IMR-90 (cell line): ENCODE results near the gene HMGCS2. TPM values are rescaled to one million over a fixed set of nuclear protein-coding genes. Genes with fewer than 3 reads are reported as not detected.
A peak's percentile ranks its signal among the peaks of the same experiment; 100 is the strongest.

Experiments
- ATAC-seq: fragments of 200-7000 bp; cut with Tn5 transposase; 2 replicates; pipeline ENCODE4 v1.9.1; 2020; ENCODE audit warnings: low read depth, mild to moderate bottlenecking, moderate library complexity
- BruUV-seq: library from RNA; stranded (reverse); fragments of 400-500 nt; replicated peaks from 2 replicates; lab custom pipeline; 2021; lab: Mats Ljungman, UMichigan
- CTCF ChIA-PET: fragments of 300-600 bp; formaldehyde crosslinking; extraction: SDS; loops from one replicate; lab custom pipeline; 2021; ENCODE audit warnings: antibody characterized with exemption; lab: Yijun Ruan, JAX
- POLR2A ChIA-PET: fragments of 300-600 bp; sonication (Branson Sonifier 250); formaldehyde crosslinking; loops from one replicate; lab custom pipeline; 2022; ENCODE audit warnings: antibody characterized with exemption; ENCODE audit not compliant: unreplicated experiment; lab: Charles Lee
- DNase-seq: peaks from one replicate; pipeline ENCODE4 v3.0.0; 2013
- H2AFZ ChIP-seq: replicated peaks from 2 replicates; pipeline ENCODE3; 2013; ENCODE audit warnings: low read length, mild to moderate bottlenecking; ENCODE audit not compliant: poor library complexity
- H2AK5ac ChIP-seq: 2 replicates; pipeline ENCODE4 v1.6.1; 2013; ENCODE audit warnings: low read depth, low read length, inconsistent platforms
- H2AK9ac ChIP-seq: replicated peaks from 2 replicates; pipeline ENCODE3; 2013; ENCODE audit warnings: mild to moderate bottlenecking, low read depth, low read length, moderate library complexity; ENCODE audit not compliant: poor library complexity
- H2BK120ac ChIP-seq: 2 replicates; pipeline ENCODE4 v1.6.1; 2013; ENCODE audit warnings: low read depth, low read length, inconsistent platforms
- H2BK15ac ChIP-seq: 3 replicates; pipeline ENCODE4 v1.6.1; 2013; ENCODE audit warnings: low read depth, low read length, inconsistent platforms
- H2BK20ac ChIP-seq: 2 replicates; pipeline ENCODE4 v1.6.1; 2013; ENCODE audit warnings: low read depth, mild to moderate bottlenecking, inconsistent platforms, low read length, moderate library complexity
- H2BK5ac ChIP-seq: 2 replicates; pipeline ENCODE4 v1.6.1; 2013; ENCODE audit warnings: mild to moderate bottlenecking, low read depth, low read length, inconsistent platforms; ENCODE audit not compliant: poor library complexity, severe bottlenecking
- H3K14ac ChIP-seq: replicated peaks from 2 replicates; pipeline ENCODE4 v1.6.1; 2013; ENCODE audit warnings: low read depth, low read length, inconsistent platforms
- H3K18ac ChIP-seq: 2 replicates; pipeline ENCODE4 v1.6.1; 2013; ENCODE audit warnings: low read depth, low read length, control low read depth
- H3K23ac ChIP-seq: 2 replicates; pipeline ENCODE4 v1.6.1; 2013; ENCODE audit warnings: low read depth, low read length, inconsistent platforms
- H3K27ac ChIP-seq: 2 replicates; pipeline ENCODE4 v1.5.1; 2013; ENCODE audit warnings: mild to moderate bottlenecking, control low read depth, low read length; ENCODE audit not compliant: insufficient read depth
- H3K27me3 ChIP-seq: 2 replicates; pipeline ENCODE4 v1.6.1; 2013; ENCODE audit warnings: low read length; ENCODE audit not compliant: control insufficient read depth, insufficient read depth
- H3K36me3 ChIP-seq: 2 replicates; pipeline ENCODE4 v1.6.1; 2013; ENCODE audit warnings: low read length, mixed read lengths; ENCODE audit not compliant: control insufficient read depth, insufficient read depth
- H3K4ac ChIP-seq: 2 replicates; pipeline ENCODE4 v1.6.1; 2013; ENCODE audit warnings: low read depth, low read length, inconsistent platforms
- H3K4me1 ChIP-seq: 2 replicates; pipeline ENCODE4 v1.6.1; 2013; ENCODE audit warnings: low read length, mixed read lengths; ENCODE audit not compliant: control insufficient read depth, insufficient read depth
- H3K4me2 ChIP-seq: 2 replicates; pipeline ENCODE4 v1.6.1; 2013; ENCODE audit warnings: low read depth, mild to moderate bottlenecking, control low read depth, low read length, moderate library complexity
- H3K4me3 ChIP-seq: 2 replicates; pipeline ENCODE4 v1.5.1; 2013; ENCODE audit warnings: low read depth, mild to moderate bottlenecking, control low read depth, low read length, moderate library complexity; ENCODE audit not compliant: insufficient read depth
- H3K56ac ChIP-seq: 2 replicates; pipeline ENCODE4 v1.6.1; 2013; ENCODE audit warnings: low read length, inconsistent platforms; ENCODE audit not compliant: insufficient read depth; ENCODE audit errors: extremely low read depth
- H3K79me1 ChIP-seq, 2 experiments: 2 replicates each; pipeline ENCODE4 v1.6.1; 2013; ENCODE audit warnings: low read length in 2 of 2, inconsistent platforms in 1 of 2, low read depth in 1 of 2
- H3K9ac ChIP-seq: 2 replicates; pipeline ENCODE4 v1.6.1; 2013; ENCODE audit warnings: low read depth, low read length, control low read depth
- H3K9me1 ChIP-seq: 2 replicates; pipeline ENCODE4 v1.6.1; 2013; ENCODE audit warnings: low read length, inconsistent platforms; ENCODE audit not compliant: insufficient read depth
- H3K9me3 ChIP-seq: 2 replicates; pipeline ENCODE4 v1.6.1; 2013; ENCODE audit warnings: low read length; ENCODE audit not compliant: control insufficient read depth, insufficient read depth
- H4K20me1 ChIP-seq: 2 replicates; pipeline ENCODE4 v1.6.1; 2013; ENCODE audit warnings: low read length, inconsistent platforms; ENCODE audit not compliant: insufficient read depth
- H4K5ac ChIP-seq: 2 replicates; pipeline ENCODE4 v1.6.1; 2013; ENCODE audit warnings: mild to moderate bottlenecking, low read depth, low read length, control low read depth
- H4K8ac ChIP-seq, 2 experiments: 2 replicates each; pipeline ENCODE4 v1.6.1; 2013; ENCODE audit warnings: low read depth in 2 of 2, low read length in 2 of 2, control low read depth in 1 of 2, inconsistent platforms in 1 of 2
- H4K91ac ChIP-seq: 2 replicates; pipeline ENCODE4 v1.6.1; 2013; ENCODE audit warnings: low read depth, low read length, inconsistent platforms; ENCODE audit not compliant: insufficient read depth
- ELK1 ChIP-seq: fragments of 150-350 bp; IDR thresholded peaks from 2 replicates; pipeline ENCODE4 v1.6.1; 2016; ENCODE audit warnings: low read depth, mild to moderate bottlenecking, low read length, moderate library complexity, borderline replicate concordance
- MAFK ChIP-seq: IDR thresholded peaks from 2 replicates; pipeline ENCODE4 v1.6.1; 2012; ENCODE audit warnings: low read depth, low read length, improper control_type of control experiment
- MAZ ChIP-seq: IDR thresholded peaks from 2 replicates; pipeline ENCODE4 v1.6.1; 2012; ENCODE audit warnings: low read depth, mild to moderate bottlenecking, low read length, improper control_type of control experiment, moderate library complexity, borderline replicate concordance
- MXI1 ChIP-seq: IDR thresholded peaks from 2 replicates; pipeline ENCODE4 v1.6.1; 2012; ENCODE audit warnings: low read depth, mild to moderate bottlenecking, low read length, moderate library complexity, borderline replicate concordance
- NFE2L2 ChIP-seq: fragments of 150-350 bp; IDR thresholded peaks from 2 replicates; pipeline ENCODE4 v1.6.1; 2016; ENCODE audit warnings: low read depth, mild to moderate bottlenecking, low read length
- POLR2A ChIP-seq: IDR thresholded peaks from 2 replicates; pipeline ENCODE4 v1.6.1; 2012; ENCODE audit warnings: mild to moderate bottlenecking, low read depth, low read length
- RAD21 ChIP-seq: IDR thresholded peaks from 2 replicates; pipeline ENCODE4 v1.6.1; 2012; ENCODE audit warnings: low read length, improper control_type of control experiment
- SMC3 ChIP-seq: fragments of 150-350 bp; IDR thresholded peaks from 2 replicates; pipeline ENCODE4 v1.6.1; 2016; ENCODE audit warnings: low read depth, mild to moderate bottlenecking, antibody characterized with exemption, low read length, moderate library complexity
- WGBS, 2 experiments: methylation state at CpG; one replicate each; pipeline versions ENCODE4 v1.1.5 to v1.1.7; 2013; ENCODE audit warnings: missing lambda C conversion rate in 2 of 2; ENCODE audit not compliant: insufficient read length in 1 of 2; ENCODE audit errors: extremely low coverage in 2 of 2; 5-methylcytosine and 5-hydroxymethylcytosine counted together
- dilution Hi-C: fragments of 300-500 bp; cut with HindIII; formaldehyde crosslinking; loops from one replicate; pipeline ENCODE4 v1.14.3; 2018; ENCODE audit warnings: low sequenced_read_pairs; ENCODE audit not compliant: unreplicated experiment
- in situ Hi-C: fragments of 300-500 bp; cut with MboI; formaldehyde crosslinking; loops from 3 replicates; pipeline ENCODE4 v1.14.3; 2019; ENCODE audit warnings: low sequenced_read_pairs, inconsistent platforms, mixed read lengths
- intact Hi-C: fragments of 100-400 bp; cut with micrococcal nuclease; formaldehyde crosslinking; loops from 2 replicates; pipeline ENCODE4 v1.10.0; 2022
- polyA plus RNA-seq, 3 experiments: library from polyadenylated mRNA; depleted of rRNA; stranded (reverse); fragments of >200 nt; gene quantifications; 2 replicates each; pipeline ENCODE4 v1.2.3, GENCODE V29; 2012; ENCODE audit warnings: low replicate concordance in 1 of 3
- total RNA-seq: library from RNA; depleted of rRNA; stranded (reverse); fragments of >200 nt; gene quantifications from 2 replicates; pipeline ENCODE4 v1.2.3, GENCODE V29; 2012

The HMGCS2 gene
- total and polyA plus RNA-seq, 2 of the 4 experiments (the other 2 are of a cell fraction), result not detected

- H4K20me1 ChIP-seq, result peaks cover 13% of the 10 kb centered on the region; the same call in 1 of the 2 replicates
- peaks cover 0 to 11% of the 10 kb centered on the region in 2 experiments; a peak in 3 of 4 replicates for H3K79me1 ChIP-seq
- H2AK9ac ChIP-seq, result peak overlapping the region; percentile 60
- no TSS peak for BruUV-seq
- no peak overlapping the region for H3K18ac ChIP-seq
- no peak overlapping the region for H4K5ac ChIP-seq
- dilution Hi-C loops (no loop called here), intact Hi-C loops (no loop called here), in situ Hi-C loops (loop anchor here (10.0 kb wide), 1 partner anchor 188 kb away; no protein-coding TSS in a partner anchor)
- H2BK15ac ChIP-seq, result no peak overlapping the region
- peaks cover 78% of the 10 kb centered on the region for H3K36me3 ChIP-seq
- DNase-seq (no peak), ATAC-seq (no peak)
- H2BK120ac ChIP-seq, result no peak overlapping the region
- H3K23ac ChIP-seq, result no peak overlapping the region
- no peak overlapping the region for H3K9ac ChIP-seq
- H3K9me3 ChIP-seq, result no peaks in the 10 kb centered on the region
- H3K14ac ChIP-seq, result no peak overlapping the region
- no peak overlapping the region for H3K56ac ChIP-seq
- ChIA-PET POLR2A (no interaction called here), CTCF (no interaction called here)
- peaks cover 6% of the 10 kb centered on the region; the same call in 1 of the 2 replicates for H3K9me1 ChIP-seq
- no peak overlapping the region for H3K27ac ChIP-seq
- no peak overlapping the region for H2AFZ ChIP-seq
- H2BK20ac ChIP-seq, result no peak overlapping the region
- 0 out of 2 replicates have a peak, but pooled peaks cover 2% of the 10 kb centered on the region for H3K4me1 ChIP-seq
- no peak overlapping the region for H3K4ac ChIP-seq
- H3K27me3 ChIP-seq, result no peaks in the 10 kb centered on the region
- 58% methylated on average over 2 of the region's 16 CpGs; no CpG with 5 or more reads in 1 of the 2 experiments for WGBS, 2 experiments
- H4K91ac ChIP-seq, result no peak overlapping the region
- no peak overlapping the region for H3K4me2 ChIP-seq
- H2AK5ac ChIP-seq, result no peak overlapping the region
- no peak overlapping the region for H4K8ac ChIP-seq
- H3K4me3 ChIP-seq, result no peak overlapping the region
- no peak overlapping the region for H2BK5ac ChIP-seq
- TF ChIP-seq ELK1 (no peak), MXI1 (no peak), NFE2L2 (no peak), RAD21 (no peak), POLR2A (no peak), MAZ (no peak), MAFK (peak; percentile 84), SMC3 (no peak)
These were observed 31.5 kb downstream of the HMGCS2 start for GRCh38 chr1:119737040-119737682.
